WI38 (cell line): ENCODE measurements around the gene HEPACAM.

Experiments
- H3K4me3 ChIP-seq: 2 replicates; pipeline ENCODE4 v1.5.1; 2011; ENCODE audit warnings: low read depth, mild to moderate bottlenecking, control low read depth, low read length
- CTCF ChIP-seq: IDR thresholded peaks from 2 replicates; pipeline ENCODE4 v1.5.1; 2012; ENCODE audit warnings: low read depth, mild to moderate bottlenecking, control low read depth, low read length

HEPACAM gene

GRCh38 chr11:124934862-124935547 lies 842 bp downstream of the HEPACAM start:
- no peak for TF ChIP-seq CTCF
- no peak overlapping the region; the same call in 1 of the 2 replicates for H3K4me3 ChIP-seq

DNA sequence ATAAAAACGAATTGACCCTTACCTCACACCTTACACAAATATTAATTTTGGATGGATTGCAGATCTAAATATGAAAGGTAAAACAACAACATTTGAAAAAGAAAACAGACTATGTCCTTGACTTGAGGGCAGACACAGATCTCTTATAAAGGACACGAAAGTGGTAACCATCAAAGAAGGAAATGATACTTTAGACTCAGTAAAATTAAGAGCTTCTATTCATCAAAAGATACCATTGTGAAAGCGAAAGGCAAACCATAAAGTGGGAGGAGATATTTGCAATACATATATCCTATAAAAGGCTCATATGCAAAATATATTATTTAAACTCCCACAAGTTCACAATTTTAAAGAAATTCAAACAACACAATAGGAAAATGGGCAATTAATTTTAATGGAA lies 5.0 kb downstream of the HEPACAM start:
- no peak overlapping the region for H3K4me3 ChIP-seq
- TF ChIP-seq CTCF: no peak

DNA sequence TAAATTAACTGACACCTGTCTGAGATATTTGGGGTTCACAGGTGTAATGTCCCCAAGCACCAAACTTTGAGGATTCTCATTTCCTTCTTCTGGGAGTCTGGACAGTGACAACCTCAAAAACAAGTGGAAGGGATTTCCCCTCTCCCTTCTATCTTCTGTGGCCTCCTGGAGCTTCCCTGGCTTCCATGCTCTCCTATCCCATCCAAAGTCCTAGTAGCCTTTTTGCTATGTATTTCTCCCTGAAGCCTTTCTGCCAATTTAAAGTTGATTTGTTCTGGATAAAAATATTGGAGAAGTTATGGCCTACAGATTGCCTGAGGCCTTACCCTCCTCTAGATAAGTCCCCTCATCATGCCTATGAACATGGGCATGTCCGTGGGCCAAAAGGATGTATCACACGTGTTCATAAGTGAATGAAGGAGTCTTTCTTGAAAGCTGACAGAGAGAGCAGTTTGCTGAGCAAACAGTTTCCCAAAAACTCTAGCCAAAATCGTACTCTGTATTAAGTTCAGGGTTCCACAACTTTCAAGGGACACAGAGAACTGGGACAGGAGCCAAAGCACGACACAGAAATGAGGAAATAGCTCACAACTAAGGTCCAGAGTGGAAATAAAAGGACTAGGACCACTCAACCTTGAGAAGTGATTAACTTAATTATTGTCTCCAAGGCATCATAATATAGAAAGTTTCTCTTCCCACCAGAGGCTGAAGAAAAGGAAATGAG lies 6.7 kb downstream of the HEPACAM start:
- no peak for TF ChIP-seq CTCF
- no peak overlapping the region for H3K4me3 ChIP-seq

DNA sequence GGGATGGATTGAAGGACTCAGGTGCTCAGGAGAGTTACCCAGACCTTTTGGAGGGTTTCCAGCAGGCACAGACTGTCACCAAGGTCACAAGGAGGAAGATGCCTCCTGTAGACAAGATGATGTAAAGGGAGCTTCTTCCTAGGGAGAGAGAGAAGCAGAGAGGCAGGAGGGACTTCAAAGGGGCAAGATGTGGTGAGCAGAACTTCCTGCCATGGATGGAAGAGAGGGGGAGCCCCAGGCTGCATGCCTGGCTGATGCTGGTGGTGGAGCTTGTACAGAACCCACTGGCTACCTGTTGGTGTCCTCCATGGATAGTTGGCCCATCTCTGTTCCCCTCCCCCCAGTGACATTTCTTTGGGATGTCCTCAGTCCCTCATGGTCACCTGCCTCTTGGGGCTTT lies 12.6 kb downstream of the HEPACAM start:
- TF ChIP-seq CTCF: no peak
- no peak overlapping the region for H3K4me3 ChIP-seq

- no peak for TF ChIP-seq CTCF
- H3K4me3 ChIP-seq: no peak overlapping the region
These were observed 13.0 kb downstream of the HEPACAM start for GRCh38 chr11:124922831-124923230.

DNA sequence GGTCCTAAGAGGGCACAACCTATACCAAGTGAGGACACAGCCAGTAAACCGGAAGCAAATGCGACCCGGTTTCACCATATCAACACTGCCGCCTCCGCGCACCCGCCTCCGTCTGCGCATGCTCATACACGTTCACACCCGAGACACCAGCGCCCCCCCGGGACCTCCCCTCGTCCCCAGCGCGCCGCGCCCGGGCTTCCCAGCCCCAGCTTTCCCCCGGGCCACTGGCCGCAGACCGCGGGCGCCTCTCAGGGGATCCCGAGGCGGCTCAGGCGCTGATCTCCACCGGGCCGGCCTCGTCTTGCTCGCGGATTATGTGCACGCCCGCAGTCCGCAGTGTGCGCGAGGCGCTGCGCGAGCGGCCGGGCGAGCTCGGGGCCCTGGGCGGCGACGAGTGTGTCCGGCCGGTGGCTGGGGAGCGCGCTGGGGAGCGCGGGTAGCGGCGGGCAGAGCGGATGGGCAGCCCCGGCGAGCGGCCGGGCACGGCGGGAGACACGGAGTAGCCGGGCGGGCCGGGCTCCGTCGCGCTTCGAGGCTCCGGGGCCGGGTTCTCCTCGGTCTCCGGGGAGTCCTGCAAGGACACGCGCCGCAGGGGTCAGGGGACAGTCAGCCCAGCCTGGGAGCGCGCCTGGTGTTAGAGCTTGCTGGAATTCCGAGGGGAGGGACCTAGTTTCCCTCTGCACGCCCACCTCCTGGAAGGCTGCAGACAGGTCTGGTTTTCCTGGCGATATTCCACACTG lies 14.8 kb downstream of the HEPACAM start:
- H3K4me3 ChIP-seq: peak overlapping the region; percentile 40

More for the DNA sequence above, 14.8 kb downstream of the HEPACAM start:
- TF ChIP-seq CTCF: no peak
